ENCODE results near the gene CPED1.

- TF ChIP-seq CTCF (conservative IDR thresholded peaks at IDR 0.05; ENCODE audit: low read depth, low read length) (no peak), EZH2 (IDR thresholded peaks at IDR 0.05; ENCODE audit: low read length, unreplicated experiment) (no peak)
Observed at GRCh38 chr7:120973849-120974248, 14.7 kb upstream of the CPED1 start.

Data from PC-3 (cell line).